ENCODE measurements around the gene NPEPL1.

- TF ChIP-seq EGR1 (IDR thresholded peaks at IDR 0.05) (no peak), EP300 (IDR thresholded peaks at IDR 0.05; ENCODE audit: borderline replicate concordance) (no peak)
Measured at GRCh38 chr20:58719258-58719657, 26.7 kb downstream of the NPEPL1 start.
